Caco-2 (cell line): ENCODE data around the gene TXNRD1. TPM values are rescaled to one million over a fixed set of nuclear protein-coding genes. Genes with fewer than 3 reads are reported as not detected.
A peak's percentile ranks its signal among the peaks of the same experiment; 100 is the strongest.

ENCODE experiments used
- BruUV-seq: library from RNA; stranded (reverse); fragments of 400-500 nt; replicated peaks from 2 replicates; lab custom pipeline; 2021; lab: Mats Ljungman, UMichigan
- CTCF ChIA-PET: fragments of 300-600 bp; sonication (Branson Sonifier 250); formaldehyde crosslinking; loops from one replicate; lab custom pipeline; 2022; ENCODE audit warnings: antibody characterized with exemption; lab: Charles Lee
- POLR2A ChIA-PET: fragments of 300-600 bp; sonication (Branson Sonifier 250); formaldehyde crosslinking; loops from one replicate; lab custom pipeline; 2022; ENCODE audit warnings: antibody characterized with exemption; lab: Charles Lee
- DNase-seq, 2 experiments: peaks; one replicate each; pipeline versions ENCODE4 v3.0.0 to v3.0.0-alpha.2; 2020 to 2022
- H3K27me3 ChIP-seq: replicated peaks from 2 replicates; pipeline ENCODE4 v1.6.0; 2011; ENCODE audit warnings: low read length; ENCODE audit not compliant: control insufficient read depth, insufficient read depth
- H3K36me3 ChIP-seq: 2 replicates; pipeline ENCODE4 v1.5.1; 2011; ENCODE audit warnings: low read length; ENCODE audit not compliant: control insufficient read depth, insufficient read depth
- H3K4me1 ChIP-seq: fragments of 250-450 bp; sonication (Bioruptor Pico); 2 replicates; pipeline ENCODE4 v1.5.1; 2020; ENCODE audit warnings: mild to moderate bottlenecking
- H3K4me3 ChIP-seq: 2 replicates; pipeline ENCODE4 v1.5.1; 2011; ENCODE audit warnings: low read depth, mild to moderate bottlenecking, control low read depth, low read length
- H3K9me3 ChIP-seq: fragments of 250-450 bp; sonication (Bioruptor Pico); 2 replicates; pipeline ENCODE4 v1.5.1; 2020; ENCODE audit warnings: mild to moderate bottlenecking, moderate library complexity
- H3K27ac Mint-ChIP-seq: one replicate; pipeline ENCODE4 v1.8.0; 2022; ENCODE audit warnings: mixed read lengths; ENCODE audit not compliant: unreplicated experiment
- H3K27me3 Mint-ChIP-seq: one replicate; pipeline ENCODE4 v1.8.0; 2022; ENCODE audit warnings: mixed read lengths; ENCODE audit not compliant: insufficient read depth, unreplicated experiment
- H3K36me3 Mint-ChIP-seq: one replicate; pipeline ENCODE4 v1.8.0; 2022; ENCODE audit warnings: mild to moderate bottlenecking, mixed read lengths; ENCODE audit not compliant: insufficient read depth, unreplicated experiment
- H3K4me1 Mint-ChIP-seq: one replicate; pipeline ENCODE4 v1.8.0; 2022; ENCODE audit warnings: low read depth, mixed read lengths; ENCODE audit not compliant: unreplicated experiment
- H3K4me3 Mint-ChIP-seq: one replicate; pipeline ENCODE4 v1.8.0; 2022; ENCODE audit warnings: mild to moderate bottlenecking, moderate library complexity, mixed read lengths; ENCODE audit not compliant: unreplicated experiment
- H3K9me3 Mint-ChIP-seq: one replicate; pipeline ENCODE4 v1.8.0; 2022; ENCODE audit warnings: mixed read lengths; ENCODE audit not compliant: unreplicated experiment
- CTCF ChIP-seq, 2 experiments: fragments of 200-600 bp in 1 of 2; IDR thresholded peaks; 1 replicate in 1 of 2; 2 replicates in 1 of 2; pipeline versions ENCODE4 v1.5.1 to v1.8.0; 2011 to 2022; ENCODE audit warnings: antibody characterized with exemption in 1 of 2, control low read depth in 1 of 2, inconsistent platforms in 1 of 2, low read depth in 1 of 2, low read length in 1 of 2, mild to moderate bottlenecking in 1 of 2, moderate library complexity in 1 of 2; ENCODE audit not compliant: insufficient read depth in 1 of 2, severe bottlenecking in 1 of 2, unreplicated experiment in 1 of 2
- intact Hi-C: fragments of 100-400 bp; cut with micrococcal nuclease; formaldehyde crosslinking; loops from one replicate; pipeline ENCODE4 v1.10.0; 2022; ENCODE audit not compliant: unreplicated experiment
- total RNA-seq: library from RNA; stranded (reverse); gene quantifications from 2 replicates; pipeline ENCODE4 v1.2.3, GENCODE V29; 2022

Gene TXNRD1
- total RNA-seq, 1 experiment from 2014 or later: 115 TPM

GRCh38 chr12:104381341-104381730 is 165.8 kb downstream of the TXNRD1 start:
- DNase-seq: no peak
- Histone ChIP-seq H3K4me3 (no peak overlapping the region), H3K4me1 (no peaks in the 10 kb centered on the region), H3K9me3 (no peaks in the 10 kb centered on the region), H3K36me3 (no peaks in the 10 kb centered on the region), H3K27me3 (no peaks in the 10 kb centered on the region)
- H3K27ac Mint-ChIP-seq: no peak overlapping the region
- H3K4me3 Mint-ChIP-seq: no peak overlapping the region
- H3K4me1 Mint-ChIP-seq: peaks cover 6% of the 10 kb centered on the region
- intact Hi-C loops: loop anchor here (1.0 to 5.0 kb wide), 3 partner anchors 76 to 672 kb away; partner anchors contain the start of gene CHST11
- H3K9me3 Mint-ChIP-seq: no peaks in the 10 kb centered on the region
- no TSS peak for BruUV-seq
- POLR2A ChIA-PET: no interaction called here
- no peak for TF ChIP-seq CTCF (IDR thresholded peaks at IDR 0.05; ENCODE audit: insufficient read depth in 1 of 2, low read depth in 1 of 2, low read length in 1 of 2, severe bottlenecking in 1 of 2, unreplicated experiment in 1 of 2)
- CTCF ChIA-PET: interaction anchor here (0.5 to 1.8 kb wide), 20 partner anchors 8 to 719 kb away, joined by 3 to 15 read pairs (median 3); partner anchors contain the start of gene SLC41A2
- peaks cover 4% of the 10 kb centered on the region for H3K36me3 Mint-ChIP-seq
- peaks cover 5% of the 10 kb centered on the region for H3K27me3 Mint-ChIP-seq

DNA sequence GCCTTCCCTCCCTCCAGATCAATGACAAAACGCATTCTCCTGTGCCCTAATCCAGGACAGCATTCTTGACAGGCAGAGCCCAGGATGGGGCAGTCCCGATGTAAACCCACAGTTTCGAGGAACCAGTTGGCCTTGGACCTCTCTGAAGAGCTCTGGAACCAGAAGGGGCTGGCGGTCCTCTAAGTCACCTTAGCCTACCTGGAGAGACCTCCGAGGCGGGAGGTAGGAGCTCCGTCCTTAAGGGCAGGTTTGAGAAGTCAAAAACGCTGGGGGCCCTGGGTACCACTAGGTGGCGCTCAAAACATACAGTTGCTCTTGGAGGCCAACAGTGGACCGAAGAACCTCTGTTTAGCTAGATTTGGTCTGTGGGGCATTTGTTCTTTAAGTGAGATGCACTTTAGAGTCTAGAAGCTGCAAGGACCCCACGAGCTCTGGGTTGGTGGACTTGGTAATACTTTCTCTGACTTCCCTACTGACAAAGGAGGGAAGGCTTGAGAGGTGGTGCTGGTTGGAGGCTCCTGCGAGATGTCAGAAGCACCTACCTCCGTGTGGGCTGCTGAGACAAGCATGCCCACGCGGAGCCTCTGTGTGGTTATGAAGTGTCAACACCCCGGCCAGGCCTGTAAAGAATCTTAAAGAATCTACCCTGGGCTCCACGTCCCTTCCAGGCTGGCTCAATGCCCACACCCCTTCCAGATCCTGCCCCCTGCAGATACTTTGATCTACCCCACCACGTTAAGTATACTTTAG is 166.3 kb downstream of the TXNRD1 start:
- H3K27ac Mint-ChIP-seq: no peak overlapping the region
- no peaks in the 10 kb centered on the region for H3K36me3 ChIP-seq
- peaks cover 4% of the 10 kb centered on the region for H3K36me3 Mint-ChIP-seq
- H3K4me1 ChIP-seq: no peaks in the 10 kb centered on the region
- CTCF ChIA-PET: interaction anchor here (0.6 to 1.8 kb wide), 22 partner anchors 9 to 1181 kb away, joined by 3 to 15 read pairs (median 3); partner anchors contain the start of gene SLC41A2
- no peaks in the 10 kb centered on the region for H3K9me3 ChIP-seq
- no peaks in the 10 kb centered on the region for H3K27me3 ChIP-seq
- intact Hi-C loops: loop anchor here (1.0 to 5.0 kb wide), 3 partner anchors 75 to 671 kb away; partner anchors contain the start of gene CHST11
- POLR2A ChIA-PET: no interaction called here
- TF ChIP-seq CTCF (IDR thresholded peaks at IDR 0.05; ENCODE audit: insufficient read depth in 1 of 2, low read depth in 1 of 2, low read length in 1 of 2, severe bottlenecking in 1 of 2, unreplicated experiment in 1 of 2): peak; percentile 89 to 94
- no peak overlapping the region for H3K4me3 Mint-ChIP-seq
- H3K4me3 ChIP-seq: no peak overlapping the region
- peaks cover 5% of the 10 kb centered on the region for H3K27me3 Mint-ChIP-seq
- peak; percentile 74 to 81 for DNase-seq
- no peaks in the 10 kb centered on the region for H3K9me3 Mint-ChIP-seq
- peaks cover 6% of the 10 kb centered on the region for H3K4me1 Mint-ChIP-seq
- BruUV-seq: no TSS peak

DNA sequence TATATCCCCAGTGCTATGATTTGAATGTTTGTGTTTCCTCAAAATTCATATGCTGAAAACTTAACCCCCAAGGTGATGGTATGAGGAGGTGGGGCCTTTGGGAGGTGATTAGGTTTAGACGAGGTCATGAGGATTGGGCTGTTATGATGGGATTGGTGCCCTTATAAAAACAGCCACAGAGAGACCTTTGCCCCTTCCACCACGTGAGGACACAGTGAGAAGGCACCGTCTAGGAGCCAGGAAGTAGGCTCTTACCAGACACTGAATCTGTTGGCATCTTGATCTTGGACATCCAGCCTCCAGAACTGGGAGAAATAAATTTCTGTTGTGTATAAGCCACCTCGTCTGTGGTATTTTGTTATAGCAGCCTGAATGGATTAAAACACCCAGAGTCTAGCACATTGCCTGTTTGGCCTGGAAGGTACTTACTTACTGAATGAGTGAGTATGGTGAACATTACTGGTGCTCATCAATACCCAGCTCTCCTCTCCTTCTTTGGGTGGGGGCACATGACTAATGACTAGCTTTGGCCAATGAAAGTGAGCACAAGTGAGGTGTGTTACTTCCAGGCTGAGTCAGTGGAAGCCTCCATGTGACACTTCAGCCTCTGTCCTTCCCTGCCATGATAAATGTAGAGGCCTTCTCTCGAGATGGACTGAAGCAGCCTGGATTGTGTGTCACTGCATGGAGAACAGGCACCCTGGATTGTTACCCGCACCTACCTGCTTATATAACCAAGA is 168.7 kb downstream of the TXNRD1 start:
- intact Hi-C loops: loop anchor here (5.0 kb wide), 1 partner anchor 73 kb away; the partner anchor contains the start of gene CHST11
- Mint-ChIP-seq H3K36me3 (peaks cover 4% of the 10 kb centered on the region), H3K27me3 (peaks cover 5% of the 10 kb centered on the region), H3K27ac (no peak overlapping the region), H3K4me1 (peaks cover 6% of the 10 kb centered on the region), H3K4me3 (no peak overlapping the region), H3K9me3 (no peaks in the 10 kb centered on the region)
- H3K9me3 ChIP-seq: no peaks in the 10 kb centered on the region
- H3K4me3 ChIP-seq: no peak overlapping the region
- H3K4me1 ChIP-seq: no peaks in the 10 kb centered on the region
- no peak for DNase-seq
- no peaks in the 10 kb centered on the region for H3K36me3 ChIP-seq
- CTCF ChIA-PET: no interaction called here
- no peak for TF ChIP-seq CTCF (IDR thresholded peaks at IDR 0.05; ENCODE audit: insufficient read depth in 1 of 2, low read depth in 1 of 2, low read length in 1 of 2, severe bottlenecking in 1 of 2, unreplicated experiment in 1 of 2)
- POLR2A ChIA-PET: no interaction called here
- no peaks in the 10 kb centered on the region for H3K27me3 ChIP-seq
- no TSS peak for BruUV-seq
